ENCODE data around the gene DYNC2H1.
A peak's percentile ranks its signal among the peaks of the same experiment; 100 is the strongest.
"Not testable (repeated sequence)": the region's sequence is repeated elsewhere in the genome, so short reads cannot be mapped to it uniquely, and the experiment has no call there.

DYNC2H1 gene

DNA sequence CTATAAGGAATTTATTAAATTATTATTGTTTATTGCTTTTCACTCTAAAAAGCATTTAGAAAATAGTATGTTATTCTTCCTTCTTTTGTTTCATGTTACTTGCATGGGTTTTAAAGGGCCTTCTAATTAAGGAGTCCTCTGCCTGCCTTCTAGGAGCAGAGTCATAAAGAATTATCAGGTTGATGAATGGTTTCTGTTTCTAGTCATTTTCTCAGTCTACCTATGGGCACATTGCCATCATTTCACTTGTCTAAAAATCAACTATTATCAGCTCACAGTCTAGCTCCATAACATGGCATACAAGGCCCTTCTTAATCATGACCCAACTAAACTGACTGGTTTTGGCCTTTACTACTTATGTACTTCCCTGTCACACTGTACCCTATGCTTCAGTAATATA is 16.2 kb downstream of the DYNC2H1 start:
- FAIRE-seq, result no peak

- not testable (repeated sequence) for FAIRE-seq
Measured at GRCh38 chr11:103141986-103142385, 32.8 kb downstream of the DYNC2H1 start.

DNA sequence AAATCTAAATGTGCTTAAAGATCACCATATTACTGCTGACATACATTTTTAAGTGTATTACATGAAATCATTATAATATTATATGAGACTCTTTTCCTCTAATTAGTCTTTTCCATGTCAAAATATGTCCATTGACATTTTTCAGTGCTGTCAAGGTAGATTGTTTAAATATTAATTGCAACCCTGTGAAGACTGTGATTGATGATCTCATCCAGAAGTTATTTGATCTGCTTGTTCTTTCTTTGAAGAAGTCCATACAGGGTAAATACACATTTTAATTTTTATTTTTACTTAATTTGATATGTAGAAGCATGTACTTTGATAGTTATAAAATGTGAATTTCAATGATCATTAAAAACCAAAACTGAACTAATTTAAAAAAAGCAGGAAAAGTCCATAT is 38.4 kb downstream of the DYNC2H1 start:
- no peak for FAIRE-seq

GRCh38 chr11:103157542-103157941 is 48.3 kb downstream of the DYNC2H1 start:
- FAIRE-seq, result no peak

DNA sequence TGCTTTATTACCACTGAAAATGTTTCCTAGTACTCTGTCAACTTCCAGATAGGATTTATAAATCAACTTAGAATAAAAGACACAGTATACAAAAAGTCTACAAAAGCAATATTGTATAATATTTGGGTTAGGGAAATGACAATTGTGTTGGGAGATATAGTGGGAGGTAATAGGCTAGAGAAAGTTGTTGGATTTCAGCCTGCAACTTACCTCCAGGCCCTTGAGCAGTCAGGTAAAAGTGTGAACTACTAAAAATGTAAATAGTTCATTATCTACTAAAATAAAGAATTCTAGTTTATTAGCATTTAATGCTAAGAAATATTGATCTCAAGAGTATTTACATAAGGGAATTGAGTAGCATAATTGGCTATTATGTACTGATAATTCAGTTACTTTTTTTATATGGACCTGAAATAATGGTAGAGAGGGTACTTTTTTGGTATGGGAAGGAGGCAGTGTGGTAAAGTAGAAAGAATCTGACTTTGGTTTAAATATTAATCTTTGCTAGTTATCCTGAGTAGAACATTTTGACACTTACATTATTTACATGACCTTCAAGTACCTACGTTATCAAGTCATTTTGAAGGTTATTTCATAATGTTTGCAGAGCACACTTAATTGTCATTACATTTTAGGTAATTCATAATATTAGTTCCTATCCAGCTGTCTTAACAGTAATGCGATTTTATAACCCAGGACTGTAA is 55.0 kb downstream of the DYNC2H1 start:
- FAIRE-seq, result peak; percentile 3

- FAIRE-seq, result no peak
Measured at GRCh38 chr11:103167166-103167565, 57.9 kb downstream of the DYNC2H1 start.

DNA sequence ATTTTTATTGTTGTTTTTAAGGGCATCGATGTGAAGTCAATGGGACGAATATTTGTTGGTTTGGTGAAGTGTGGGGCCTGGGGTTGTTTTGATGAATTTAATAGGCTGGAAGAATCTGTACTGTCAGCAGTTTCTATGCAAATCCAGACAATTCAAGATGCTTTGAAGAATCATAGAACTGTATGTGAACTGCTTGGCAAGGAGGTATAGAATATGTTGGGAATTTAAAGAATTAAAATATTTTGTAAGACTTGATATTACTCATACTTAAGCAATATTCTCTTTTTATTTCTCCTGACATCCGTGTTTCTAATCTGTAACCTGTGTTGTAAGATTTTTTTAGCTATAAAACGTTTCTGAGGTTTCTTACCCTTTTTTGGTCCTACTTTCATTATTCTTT is 61.6 kb downstream of the DYNC2H1 start:
- FAIRE-seq, result no peak

GRCh38 chr11:103175461-103176129 is 66.4 kb downstream of the DYNC2H1 start:
- peak; percentile 39 for FAIRE-seq

DNA sequence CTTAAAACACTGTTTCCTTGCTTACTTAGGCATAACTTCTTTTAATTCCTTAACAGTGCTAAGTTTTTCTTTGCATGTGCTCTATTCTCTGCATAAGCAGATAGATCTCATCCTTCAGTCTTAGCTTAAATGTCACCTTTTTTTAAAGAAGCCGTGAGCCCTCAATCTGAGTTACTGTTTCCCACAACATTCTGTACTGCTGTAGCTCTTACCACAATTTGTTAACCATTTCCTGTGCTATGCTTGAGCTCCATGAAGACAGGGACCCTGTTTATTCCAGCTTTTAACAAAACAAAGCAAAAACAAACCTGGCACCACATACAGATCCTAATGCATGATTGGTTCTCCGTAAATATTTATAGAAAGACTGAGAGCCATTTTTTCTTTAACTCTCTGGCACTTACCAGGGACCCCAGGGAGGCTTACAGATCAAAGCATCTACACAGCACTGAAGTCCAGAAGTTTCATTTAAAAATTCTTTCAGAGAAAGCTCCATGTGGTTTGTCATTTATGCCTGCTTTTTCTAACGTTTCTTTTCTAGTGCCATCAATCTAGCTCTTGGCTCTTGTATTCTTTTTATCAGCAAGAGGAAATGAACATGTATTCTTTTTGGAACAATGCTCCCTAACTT is 74.9 kb downstream of the DYNC2H1 start:
- FAIRE-seq, result no peak

GRCh38 chr11:103202048-103202651 is 92.9 kb downstream of the DYNC2H1 start:
- FAIRE-seq, result peak; percentile 96

DNA sequence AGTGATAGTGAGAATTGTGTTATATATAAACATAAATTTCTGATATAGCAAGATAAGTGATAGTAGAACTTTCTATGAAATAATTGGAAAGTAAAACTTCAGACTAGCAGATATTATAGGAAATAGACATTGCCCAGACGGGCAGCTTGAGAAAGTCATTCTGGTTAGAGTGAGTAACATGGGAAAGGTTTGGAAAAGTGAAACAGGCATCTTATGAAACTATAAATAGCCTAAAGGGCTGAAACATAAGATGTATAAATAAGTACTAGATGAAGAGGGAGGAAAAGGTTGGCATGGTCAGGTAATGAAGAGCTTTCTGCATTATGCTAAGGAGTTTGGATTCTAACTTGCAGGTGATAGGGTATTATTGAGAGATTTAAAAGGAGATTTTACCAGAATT is 101.3 kb downstream of the DYNC2H1 start:
- no peak for FAIRE-seq

DNA sequence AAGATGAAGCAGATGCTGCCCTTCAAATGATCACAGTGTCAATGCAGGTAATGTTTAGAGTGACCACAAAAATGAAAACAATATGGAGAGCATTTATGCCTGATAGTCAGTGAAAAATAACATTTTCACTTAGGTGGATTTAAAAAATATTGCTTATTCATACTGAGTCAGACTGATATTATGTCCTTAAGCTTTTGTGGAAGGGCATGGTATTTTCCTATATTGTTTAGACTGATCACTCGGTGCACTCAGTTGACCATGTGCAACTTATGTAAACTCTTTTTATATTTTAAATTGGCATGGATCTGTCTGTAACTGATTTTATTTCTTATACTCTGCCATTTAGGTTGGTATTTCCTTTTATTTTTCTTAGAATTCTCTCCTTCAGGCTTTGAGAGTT is 106.6 kb downstream of the DYNC2H1 start:
- FAIRE-seq, result no peak

GRCh38 chr11:103220133-103220532 is 110.9 kb downstream of the DYNC2H1 start:
- FAIRE-seq, result peak; percentile 11

DNA sequence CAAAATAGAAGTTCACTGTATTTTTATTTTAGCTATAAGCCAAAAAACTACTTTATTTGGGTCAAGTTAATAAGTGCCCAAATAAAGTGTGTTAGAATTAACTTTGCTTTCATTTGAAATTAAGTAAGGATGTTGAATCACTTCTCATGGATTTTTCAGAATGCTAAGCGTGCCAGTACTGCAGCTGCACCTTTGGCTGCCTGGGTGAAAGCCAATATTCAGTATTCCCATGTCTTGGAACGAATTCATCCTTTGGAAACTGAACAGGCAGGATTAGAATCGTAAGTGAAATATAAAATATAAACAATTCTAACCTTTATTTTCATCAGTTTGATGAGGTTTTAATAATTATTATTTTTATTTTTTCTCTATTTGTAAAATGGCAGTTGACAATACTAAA is 113.6 kb downstream of the DYNC2H1 start:
- peak; percentile 83 for FAIRE-seq

DNA sequence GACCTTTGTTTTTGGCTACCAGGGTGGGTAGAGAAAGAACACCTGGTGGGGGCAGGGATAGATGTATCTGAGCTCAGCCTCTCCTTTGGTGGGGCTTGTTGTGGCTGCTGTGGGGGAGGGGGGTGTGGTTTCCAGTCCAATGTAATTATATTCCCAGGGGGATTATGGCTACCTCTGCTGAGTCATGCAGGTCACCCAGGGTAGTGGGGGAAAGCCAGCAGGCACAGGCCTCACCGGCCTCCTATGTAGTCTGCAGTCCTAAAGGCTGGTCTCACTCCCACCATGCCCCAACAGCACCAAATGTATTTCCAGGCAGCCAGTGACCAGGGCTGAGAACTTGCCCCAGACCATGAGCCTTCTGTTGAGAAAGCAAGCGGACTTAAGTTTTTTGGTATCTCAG is 119.6 kb downstream of the DYNC2H1 start:
- FAIRE-seq, result no peak

DNA sequence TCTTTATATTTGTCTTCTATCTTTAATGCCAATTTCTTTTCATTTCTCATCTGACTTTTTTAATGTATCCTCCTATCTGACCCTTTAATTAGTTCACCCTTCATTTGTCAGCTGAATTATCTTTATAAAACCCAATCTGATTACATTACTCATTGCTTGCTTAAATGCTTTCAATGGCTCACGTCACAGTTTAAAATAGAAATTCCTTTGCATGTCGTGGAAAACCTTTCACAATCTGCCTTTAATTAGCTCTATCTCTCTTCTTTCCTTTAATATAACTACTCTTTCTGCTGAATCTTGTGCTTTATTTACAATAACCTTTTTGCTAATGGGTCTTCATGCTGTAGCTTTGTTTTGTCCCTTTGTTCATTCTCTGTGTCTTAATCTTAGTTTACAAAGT is 125.7 kb downstream of the DYNC2H1 start:
- no peak for FAIRE-seq

DNA sequence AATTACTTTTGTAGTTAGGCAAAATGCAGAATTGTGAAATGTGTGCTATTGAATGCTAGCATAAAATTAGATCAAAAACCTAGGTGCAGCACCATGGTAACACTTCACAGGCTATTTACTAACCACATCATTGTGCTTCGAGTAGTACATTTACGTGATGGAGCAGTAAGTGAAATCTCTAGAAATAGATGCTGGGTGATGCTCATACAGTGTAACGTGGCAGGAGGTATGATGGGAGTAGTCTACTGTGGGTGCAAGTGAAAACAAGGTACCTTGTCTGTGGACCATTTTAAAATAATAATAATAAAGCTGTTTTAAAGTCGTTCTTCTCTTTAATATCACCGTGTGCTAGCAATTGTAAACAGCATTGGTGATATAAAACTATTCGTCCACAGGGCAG is 132.3 kb downstream of the DYNC2H1 start:
- FAIRE-seq, result no peak

DNA sequence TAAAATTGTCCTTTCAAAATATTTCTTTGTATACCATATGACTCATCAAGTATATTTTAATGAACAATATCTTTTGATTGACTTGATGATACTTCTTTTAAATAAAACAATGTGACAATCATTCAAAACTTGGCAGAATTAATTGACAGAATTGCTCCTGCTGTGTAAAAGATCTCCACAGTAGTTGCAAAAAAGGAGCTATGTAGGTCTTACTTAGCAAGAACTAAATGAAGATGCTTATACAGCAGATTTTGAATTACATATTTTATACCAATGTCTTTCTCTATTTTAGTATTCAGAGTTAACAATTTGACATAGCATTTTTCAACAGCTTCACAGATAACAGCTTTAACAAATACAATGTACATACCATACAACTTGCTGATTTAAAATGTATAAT is 144.9 kb downstream of the DYNC2H1 start:
- FAIRE-seq, result peak; percentile 45

GRCh38 chr11:103257360-103257759 is 148.1 kb downstream of the DYNC2H1 start:
- FAIRE-seq, result peak; percentile 89

GRCh38 chr11:103266167-103266831 is 157.1 kb downstream of the DYNC2H1 start:
- FAIRE-seq, result no peak

DNA sequence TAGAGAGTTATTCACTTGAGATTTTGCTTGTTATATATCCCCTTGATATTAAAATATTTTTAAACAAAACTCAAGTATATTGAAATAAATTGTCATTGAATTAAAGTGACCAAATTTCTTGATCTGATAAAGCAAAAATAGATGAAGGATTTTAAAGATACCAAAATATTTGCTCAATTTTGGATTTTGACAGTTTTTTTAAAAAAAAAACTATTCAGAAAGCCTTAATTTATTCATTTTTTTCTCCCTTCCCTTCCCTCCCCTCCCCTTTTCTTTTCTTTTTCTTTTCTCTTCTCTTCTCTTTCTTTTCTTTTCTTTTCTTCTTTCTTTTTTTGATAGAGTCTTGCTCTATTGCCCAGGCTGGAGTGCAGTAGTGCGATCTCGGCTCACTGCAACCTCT is 163.7 kb downstream of the DYNC2H1 start:
- FAIRE-seq, result peak; percentile 11

GRCh38 chr11:103274025-103274424 is 164.8 kb downstream of the DYNC2H1 start:
- no peak for FAIRE-seq

DNA sequence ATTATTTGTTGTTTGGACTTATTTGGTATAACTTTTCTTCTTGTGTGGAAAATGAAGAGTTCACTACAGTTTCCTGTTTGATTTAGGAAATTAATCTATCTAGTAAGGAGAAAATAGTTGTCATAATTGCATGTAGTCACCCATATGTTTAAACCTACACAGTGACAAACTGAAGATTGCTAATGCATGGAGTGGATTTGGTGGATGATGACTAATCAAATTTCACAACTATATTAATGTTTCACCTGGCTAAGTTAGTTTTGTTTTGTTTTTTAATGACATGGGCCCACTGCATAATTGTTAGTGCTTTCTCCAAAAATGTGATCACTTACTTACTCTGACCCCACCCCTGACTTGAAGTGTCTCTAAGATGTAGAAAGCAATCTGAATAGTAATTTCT is 170.6 kb downstream of the DYNC2H1 start:
- FAIRE-seq, result no peak
